Left ventricle myocardium inferior (tissue), 1 donor: ENCODE measurements around the gene PPP5C. TPM values are rescaled to one million over a fixed set of nuclear protein-coding genes. Genes with fewer than 3 reads are reported as not detected.

Experiments used
- DNase-seq: peaks from one replicate; pipeline ENCODE4 v3.0.0-alpha.2; 2020
- H3K27ac ChIP-seq: fragments of 200-600 bp; replicated peaks from 2 replicates; pipeline ENCODE4 v1.8.0; 2021
- H3K27me3 ChIP-seq: fragments of 200-600 bp; 2 replicates; pipeline ENCODE4 v1.8.0; 2021; ENCODE audit warnings: low read depth
- H3K36me3 ChIP-seq: fragments of 200-600 bp; 2 replicates; pipeline ENCODE4 v1.8.0; 2021
- H3K4me1 ChIP-seq: fragments of 200-600 bp; 2 replicates; pipeline ENCODE4 v1.8.0; 2021
- H3K4me3 ChIP-seq: fragments of 200-600 bp; 2 replicates; pipeline ENCODE4 v1.8.0; 2021; ENCODE audit warnings: mild to moderate bottlenecking, moderate library complexity
- H3K9me3 ChIP-seq: fragments of 200-600 bp; replicated peaks from 2 replicates; pipeline ENCODE4 v1.8.0; 2021
- intact Hi-C: fragments of 100-400 bp; cut with micrococcal nuclease; formaldehyde crosslinking; loops from one replicate; pipeline ENCODE4 v1.11.0; 2022
- total RNA-seq: library from RNA; stranded (reverse); fragmentation: NEBNext Ultra II Directional; extraction: Animal tissue kit (Norgen Biotek cat#: 25700); gene quantifications from one replicate; pipeline ENCODE4 v1.2.1, GENCODE V29; 2021
- TF ChIP-seq, protein P1 (sequence below): fragments of 200-600 bp; IDR thresholded peaks from 2 replicates; pipeline ENCODE4 v1.8.0; 2021; ENCODE audit warnings: antibody characterized with exemption, mild to moderate bottlenecking, borderline replicate concordance
- donor health status: DM: no; HTN: yes; CAD: no; lungs with severe emphysema.

The PPP5C gene
- total RNA-seq, 1 donor from 2014 or later = 70.8 TPM

DNA sequence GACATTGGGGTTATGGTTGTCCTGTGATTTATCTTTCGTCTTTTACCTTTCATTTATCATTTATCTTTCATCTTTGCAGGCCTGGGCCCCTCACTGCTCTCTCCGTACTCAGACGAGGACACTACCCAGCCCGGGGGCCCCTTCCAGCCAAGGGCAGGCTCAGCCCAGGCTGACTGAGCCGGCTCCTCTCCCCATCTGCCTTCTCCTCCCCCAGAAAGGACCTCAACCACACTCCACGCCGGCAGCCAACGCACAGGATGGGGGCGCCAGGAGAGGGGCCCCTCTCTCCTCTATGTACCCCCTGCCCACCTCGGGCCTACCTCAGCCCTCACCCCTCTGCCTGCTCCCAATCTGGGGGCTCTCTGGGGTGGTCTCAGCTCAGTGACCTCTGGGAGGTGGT, 7.4 kb upstream of the PPP5C start:
- no peaks in the 10 kb centered on the region for H3K27me3 ChIP-seq
- no peaks in the 10 kb centered on the region for H3K9me3 ChIP-seq
- H3K36me3 ChIP-seq = peaks cover 82% of the 10 kb centered on the region
- no peak for DNase-seq
- no peaks in the 10 kb centered on the region for H3K4me1 ChIP-seq
- no peak overlapping the region for H3K27ac ChIP-seq
- TF ChIP-seq, protein P1, sequence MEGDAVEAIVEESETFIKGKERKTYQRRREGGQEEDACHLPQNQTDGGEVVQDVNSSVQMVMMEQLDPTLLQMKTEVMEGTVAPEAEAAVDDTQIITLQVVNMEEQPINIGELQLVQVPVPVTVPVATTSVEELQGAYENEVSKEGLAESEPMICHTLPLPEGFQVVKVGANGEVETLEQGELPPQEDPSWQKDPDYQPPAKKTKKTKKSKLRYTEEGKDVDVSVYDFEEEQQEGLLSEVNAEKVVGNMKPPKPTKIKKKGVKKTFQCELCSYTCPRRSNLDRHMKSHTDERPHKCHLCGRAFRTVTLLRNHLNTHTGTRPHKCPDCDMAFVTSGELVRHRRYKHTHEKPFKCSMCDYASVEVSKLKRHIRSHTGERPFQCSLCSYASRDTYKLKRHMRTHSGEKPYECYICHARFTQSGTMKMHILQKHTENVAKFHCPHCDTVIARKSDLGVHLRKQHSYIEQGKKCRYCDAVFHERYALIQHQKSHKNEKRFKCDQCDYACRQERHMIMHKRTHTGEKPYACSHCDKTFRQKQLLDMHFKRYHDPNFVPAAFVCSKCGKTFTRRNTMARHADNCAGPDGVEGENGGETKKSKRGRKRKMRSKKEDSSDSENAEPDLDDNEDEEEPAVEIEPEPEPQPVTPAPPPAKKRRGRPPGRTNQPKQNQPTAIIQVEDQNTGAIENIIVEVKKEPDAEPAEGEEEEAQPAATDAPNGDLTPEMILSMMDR = no peak
- intact Hi-C loops = no loop called here
- no peak overlapping the region for H3K4me3 ChIP-seq

DNA sequence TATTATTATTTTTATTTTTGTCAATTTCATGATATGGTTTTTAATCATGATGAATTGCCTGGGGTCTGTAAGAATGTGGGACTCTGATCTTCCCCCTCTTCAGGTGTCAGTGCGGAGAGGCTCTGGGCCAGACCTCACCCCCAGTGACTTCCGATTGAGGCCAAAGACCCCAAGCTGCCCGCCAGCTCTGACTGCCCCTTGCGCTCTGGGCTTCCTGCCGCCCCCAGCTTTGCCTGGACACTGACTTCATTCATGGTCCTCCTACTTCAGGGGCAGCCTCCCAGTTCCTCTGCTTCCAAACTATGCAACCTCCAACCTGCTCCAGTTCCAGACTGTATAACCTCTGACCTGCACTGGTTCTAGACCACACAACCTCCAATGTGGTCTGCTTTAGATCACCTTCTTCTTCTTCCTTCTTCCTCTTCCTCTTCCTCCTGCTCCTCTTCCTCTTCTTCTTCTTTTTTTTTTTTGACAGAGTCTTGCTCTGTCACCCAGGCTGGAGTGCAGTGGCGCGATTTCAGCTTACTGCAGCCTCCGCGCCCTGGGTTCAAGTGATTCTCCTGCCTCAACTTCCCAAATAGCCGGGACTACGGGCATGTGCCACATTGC, 6.7 kb upstream of the PPP5C start:
- H3K27me3 ChIP-seq = no peaks in the 10 kb centered on the region
- DNase-seq = no peak
- TF ChIP-seq, protein P1 = no peak
- H3K4me1 ChIP-seq = no peaks in the 10 kb centered on the region
- peaks cover 75% of the 10 kb centered on the region for H3K36me3 ChIP-seq
- intact Hi-C loops = no loop called here
- no peak overlapping the region for H3K4me3 ChIP-seq
- H3K9me3 ChIP-seq = no peaks in the 10 kb centered on the region
- no peak overlapping the region for H3K27ac ChIP-seq

DNA sequence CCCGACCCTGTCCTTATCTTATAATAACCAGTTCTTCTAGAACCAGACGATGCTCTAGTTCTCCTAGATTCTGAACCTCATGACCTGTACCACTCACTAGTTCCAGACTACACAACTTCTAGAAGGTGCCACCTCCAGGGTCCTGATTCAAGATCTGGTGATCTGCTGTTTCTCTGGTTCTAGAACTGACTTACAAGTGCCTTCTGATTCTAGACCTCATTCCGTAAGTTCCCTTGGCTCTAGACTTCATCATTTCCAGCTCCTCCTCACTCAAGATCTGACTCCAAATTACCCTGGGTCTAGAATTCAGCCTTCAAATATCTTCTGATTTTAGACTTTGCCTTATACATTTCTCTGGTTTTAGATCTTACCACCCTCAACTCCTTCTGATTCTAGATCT, 5.0 kb upstream of the PPP5C start:
- H3K4me1 ChIP-seq = peaks cover 13% of the 10 kb centered on the region
- no peak overlapping the region for H3K4me3 ChIP-seq
- no peaks in the 10 kb centered on the region for H3K9me3 ChIP-seq
- H3K36me3 ChIP-seq = peaks cover 57% of the 10 kb centered on the region
- intact Hi-C loops = no loop called here
- DNase-seq = no peak
- H3K27me3 ChIP-seq = no peaks in the 10 kb centered on the region
- H3K27ac ChIP-seq = no peak overlapping the region
- TF ChIP-seq, protein P1 = no peak

DNA sequence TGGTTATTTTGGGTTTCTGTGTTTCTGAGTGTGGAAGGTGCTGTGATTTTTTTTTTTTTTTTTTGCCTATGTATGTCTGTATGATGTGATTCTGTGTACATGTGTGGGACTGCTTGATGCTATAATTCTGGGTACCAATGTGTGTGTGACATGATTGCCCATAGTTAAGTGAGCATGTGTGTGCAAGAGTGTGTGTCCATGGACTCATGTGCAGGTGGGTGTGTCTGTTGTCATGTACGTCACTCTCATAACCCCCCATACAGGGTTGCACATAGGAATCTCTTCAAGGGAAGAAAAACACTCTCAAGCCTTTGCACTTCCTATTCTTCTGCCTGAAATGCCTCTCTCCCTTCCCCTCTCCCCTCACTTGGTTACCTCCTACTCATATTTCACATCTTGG, 2.5 kb upstream of the PPP5C start:
- Histone ChIP-seq H3K4me3 (no peak overlapping the region), H3K27ac (no peak overlapping the region), H3K4me1 (peaks cover 37% of the 10 kb centered on the region), H3K36me3 (peaks cover 33% of the 10 kb centered on the region), H3K27me3 (no peaks in the 10 kb centered on the region), H3K9me3 (no peaks in the 10 kb centered on the region)
- DNase-seq = no peak
- TF ChIP-seq, protein P1 = no peak
- intact Hi-C loops = no loop called here

DNA sequence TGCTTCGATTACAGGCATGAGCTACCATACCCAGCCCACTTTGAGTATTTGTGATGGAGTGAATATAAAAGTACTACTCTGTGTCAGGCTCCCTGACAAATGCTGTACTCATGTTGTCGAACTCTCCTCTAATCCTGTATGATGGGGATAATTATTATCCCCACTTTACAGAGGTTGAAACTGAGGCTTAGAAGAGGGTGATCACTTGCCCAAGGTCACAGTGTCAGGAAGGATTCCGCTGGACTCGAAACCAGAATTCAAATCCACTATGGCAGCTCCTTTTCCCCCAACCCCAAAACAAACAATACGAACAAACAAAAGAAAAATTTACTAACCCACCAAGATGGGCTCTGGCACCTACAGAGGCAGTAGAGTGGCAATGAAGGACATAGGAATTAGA, 1.7 kb upstream of the PPP5C start:
- Histone ChIP-seq H3K4me1 (peaks cover 45% of the 10 kb centered on the region), H3K27me3 (no peaks in the 10 kb centered on the region), H3K9me3 (no peaks in the 10 kb centered on the region), H3K4me3 (no peak overlapping the region), H3K27ac (peak overlapping the region; percentile 93), H3K36me3 (peaks cover 25% of the 10 kb centered on the region)
- DNase-seq = no peak
- TF ChIP-seq, protein P1 = no peak
- intact Hi-C loops = no loop called here
